HG03565 (cell line): Measurements from ENCODE around the gene OSTN.

Experiments used
- ATAC-seq: cut with Tn5 transposase; IDR thresholded peaks from one replicate; pipeline ENCODE4 v1.9.1; 2021; ENCODE audit warnings: mild to moderate bottlenecking, moderate library complexity; ENCODE audit not compliant: unreplicated experiment

OSTN gene

DNA sequence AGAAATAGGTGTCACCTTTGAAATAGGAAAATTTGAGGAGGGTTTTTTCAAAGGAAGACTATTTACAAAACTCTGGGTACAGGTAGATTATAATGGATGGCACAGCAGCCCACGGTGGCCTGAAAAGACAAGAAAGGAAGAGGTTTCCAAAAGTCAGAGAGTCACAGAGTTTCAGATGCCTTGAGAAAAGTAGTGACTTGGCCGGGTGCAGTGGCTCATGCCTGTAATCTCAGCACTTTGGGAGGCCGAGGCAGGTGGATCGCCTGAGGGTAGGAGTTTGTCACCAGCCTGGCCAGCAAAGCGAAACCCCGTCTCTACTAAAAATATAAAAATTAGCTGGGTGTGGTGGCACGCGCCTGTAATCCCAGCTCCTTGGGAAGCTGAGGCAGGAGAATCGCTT lies 35.2 kb downstream of the OSTN start:
- ATAC-seq: no peak

DNA sequence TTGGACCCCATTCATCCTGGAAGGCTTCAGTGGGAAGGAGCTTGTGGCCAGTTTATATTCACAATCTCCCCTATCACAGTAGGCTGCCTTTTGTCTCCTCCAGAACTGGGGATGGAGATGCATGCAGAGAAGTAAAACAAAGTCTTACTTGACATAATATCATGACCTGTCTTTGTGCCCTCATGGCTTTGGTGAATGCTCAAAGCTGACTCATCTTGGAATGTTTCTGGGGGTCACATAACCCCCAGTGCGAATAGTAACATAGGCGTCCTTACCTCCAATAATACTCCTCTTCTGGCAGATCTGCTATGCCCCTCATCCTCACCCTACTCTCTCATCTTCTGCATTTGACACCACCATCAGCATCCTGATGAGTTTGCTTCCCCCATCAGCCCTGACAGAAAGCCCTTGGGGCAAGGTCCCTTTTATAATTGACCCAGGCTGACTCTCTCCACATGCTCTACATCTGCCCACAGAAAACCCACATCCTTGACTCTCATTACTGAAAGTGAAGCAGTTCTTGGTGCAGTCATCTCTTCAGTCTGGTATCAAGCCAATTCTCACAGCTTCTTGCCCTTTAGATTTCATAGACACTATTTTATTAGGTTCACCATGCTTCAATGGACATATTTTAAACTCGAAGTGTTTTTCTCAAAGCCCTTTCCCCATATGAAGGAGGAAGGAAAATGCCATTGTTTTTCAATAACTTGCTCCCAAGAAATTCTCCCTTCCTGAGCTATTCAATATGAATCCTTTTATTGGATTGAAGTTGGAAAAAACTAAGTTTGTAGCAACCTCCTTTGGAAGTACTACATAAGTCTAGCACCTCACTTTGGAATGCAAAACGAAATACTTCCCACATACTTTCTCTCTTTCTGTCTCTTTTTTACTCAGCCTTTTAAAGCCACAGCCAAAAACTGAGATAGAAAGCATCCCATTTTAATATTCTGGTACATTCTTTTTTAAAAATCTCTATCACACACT lies 36.6 kb downstream of the OSTN start:
- peak; percentile 99 for ATAC-seq

GRCh38 chr3:191236646-191237045 lies 37.6 kb downstream of the OSTN start:
- ATAC-seq: no peak

DNA sequence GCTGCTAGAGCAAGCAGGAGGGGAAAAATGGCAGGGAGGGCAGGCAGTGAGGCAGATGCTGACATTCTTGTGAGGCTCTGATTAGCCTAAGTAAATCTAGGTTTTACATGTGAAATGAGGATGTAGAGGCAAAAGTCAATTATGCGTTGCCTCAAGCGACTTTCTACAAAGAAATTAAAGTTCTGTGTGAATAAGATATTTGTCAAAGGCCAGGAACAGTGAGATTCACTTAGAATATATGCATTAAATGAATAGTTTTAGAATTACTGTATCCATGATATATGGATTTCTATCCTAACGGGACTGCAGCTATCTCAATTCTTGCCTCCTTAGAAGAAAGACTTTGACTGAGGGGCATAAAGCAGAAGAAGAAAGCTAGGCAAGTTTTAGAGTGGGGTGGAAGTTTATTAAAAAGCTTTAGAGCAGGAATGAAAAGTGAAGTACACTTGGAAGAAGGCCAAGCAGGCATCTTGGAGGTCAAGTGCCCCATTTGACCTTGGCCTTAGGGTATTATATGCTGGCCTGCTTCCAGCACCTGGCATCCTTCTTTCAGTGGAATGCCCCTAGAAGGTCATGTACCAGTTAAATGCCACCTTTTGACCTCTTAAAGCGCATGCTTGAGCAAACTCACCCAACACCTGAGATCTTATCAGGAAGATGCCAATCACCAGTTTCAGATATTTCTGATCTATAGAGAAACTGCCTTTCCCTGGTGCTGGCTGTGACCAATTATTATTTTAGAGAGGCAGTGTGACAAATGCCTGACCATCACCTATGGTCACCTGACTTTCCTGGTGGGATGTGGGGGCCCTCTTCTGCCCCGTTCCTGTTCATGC lies 38.2 kb downstream of the OSTN start:
- no peak for ATAC-seq

GRCh38 chr3:191238321-191238817 lies 39.3 kb downstream of the OSTN start:
- no peak for ATAC-seq

DNA sequence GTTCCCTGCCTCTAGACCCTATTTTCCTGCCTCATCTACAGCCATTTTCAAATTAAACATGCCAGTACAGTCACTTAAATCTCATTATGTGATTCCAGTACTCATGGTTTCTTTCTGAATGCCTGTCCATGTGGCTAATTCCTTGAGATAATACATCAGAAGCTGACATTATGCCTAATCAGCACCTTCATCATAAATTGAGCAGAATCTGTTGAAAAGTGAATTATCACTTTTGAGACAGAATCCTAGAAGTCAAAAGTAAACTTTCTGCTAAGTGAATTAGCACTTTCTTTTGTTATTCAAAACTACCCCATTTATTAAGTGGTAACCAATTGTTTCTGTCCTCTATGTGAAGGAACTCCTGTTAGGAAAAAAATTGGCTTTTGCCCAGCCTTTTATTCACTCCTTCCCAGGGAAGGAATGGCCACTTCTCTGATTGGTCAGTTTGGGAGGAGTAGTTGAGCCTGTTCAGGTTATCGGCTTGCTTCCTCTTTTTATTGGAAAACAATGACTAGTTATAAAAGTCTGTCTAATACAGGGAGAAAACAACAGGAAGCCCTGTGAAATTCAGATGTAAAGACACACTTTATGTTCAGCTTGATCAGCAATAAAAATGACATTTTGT lies 40.5 kb downstream of the OSTN start:
- no peak for ATAC-seq

GRCh38 chr3:191240486-191240885 lies 41.4 kb downstream of the OSTN start:
- ATAC-seq: no peak

- ATAC-seq: peak; percentile 30
Observed at GRCh38 chr3:191244242-191244867, 45.3 kb downstream of the OSTN start.

- peak; percentile 55 for ATAC-seq
Observed at GRCh38 chr3:191246034-191246433, 47.0 kb downstream of the OSTN start.

DNA sequence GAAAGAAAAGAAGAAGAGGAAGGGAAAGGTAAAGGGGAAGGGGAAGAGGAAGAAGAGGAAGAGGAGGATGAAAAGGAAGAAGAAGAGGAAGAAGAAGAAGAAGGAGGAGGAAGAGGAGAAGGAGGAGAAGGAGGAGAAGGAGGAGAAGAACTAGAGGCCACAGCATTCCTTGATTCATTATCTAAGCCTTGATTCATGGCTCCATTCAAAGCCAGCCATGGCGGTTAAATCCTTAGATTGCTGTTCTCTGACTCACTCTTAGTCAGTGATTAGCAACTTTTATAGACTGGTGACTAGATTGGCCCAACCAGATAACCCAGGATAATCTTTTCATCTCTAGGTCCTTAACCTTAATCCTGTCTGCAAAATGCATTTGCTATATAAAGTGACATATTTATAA lies 47.6 kb downstream of the OSTN start:
- ATAC-seq: no peak

DNA sequence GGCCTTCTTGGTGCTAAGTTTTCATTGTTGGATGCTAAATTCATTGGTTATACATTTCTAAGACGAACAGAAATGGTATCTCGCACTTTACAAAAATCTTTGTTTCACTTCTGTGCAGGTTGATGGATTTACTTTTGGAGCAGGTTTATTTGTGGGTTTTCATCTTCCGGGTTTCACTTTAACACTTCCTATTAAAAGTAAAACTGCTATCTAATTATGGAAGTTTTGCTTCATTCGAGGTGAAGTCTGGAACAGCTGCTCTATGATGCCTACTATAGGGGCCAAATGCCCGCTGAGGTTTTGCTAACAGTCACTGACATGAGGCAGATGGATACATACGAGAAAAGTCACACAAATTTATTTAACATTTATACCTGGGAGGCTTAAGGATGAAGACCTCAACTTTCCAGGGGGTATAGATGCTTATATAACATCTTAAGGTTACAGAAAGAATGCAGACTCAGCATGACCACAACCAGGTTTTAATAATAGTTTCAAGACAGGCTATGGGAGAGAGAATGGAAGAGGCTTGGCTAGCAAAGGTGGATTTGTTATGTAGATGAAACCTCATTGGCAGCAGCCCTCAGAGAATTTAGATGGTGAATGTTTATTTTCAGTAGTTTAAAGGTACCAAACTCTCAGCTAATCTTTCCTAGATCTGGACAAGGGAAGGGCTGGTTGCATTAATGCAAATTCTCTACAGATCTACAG lies 54.2 kb downstream of the OSTN start:
- no peak for ATAC-seq

DNA sequence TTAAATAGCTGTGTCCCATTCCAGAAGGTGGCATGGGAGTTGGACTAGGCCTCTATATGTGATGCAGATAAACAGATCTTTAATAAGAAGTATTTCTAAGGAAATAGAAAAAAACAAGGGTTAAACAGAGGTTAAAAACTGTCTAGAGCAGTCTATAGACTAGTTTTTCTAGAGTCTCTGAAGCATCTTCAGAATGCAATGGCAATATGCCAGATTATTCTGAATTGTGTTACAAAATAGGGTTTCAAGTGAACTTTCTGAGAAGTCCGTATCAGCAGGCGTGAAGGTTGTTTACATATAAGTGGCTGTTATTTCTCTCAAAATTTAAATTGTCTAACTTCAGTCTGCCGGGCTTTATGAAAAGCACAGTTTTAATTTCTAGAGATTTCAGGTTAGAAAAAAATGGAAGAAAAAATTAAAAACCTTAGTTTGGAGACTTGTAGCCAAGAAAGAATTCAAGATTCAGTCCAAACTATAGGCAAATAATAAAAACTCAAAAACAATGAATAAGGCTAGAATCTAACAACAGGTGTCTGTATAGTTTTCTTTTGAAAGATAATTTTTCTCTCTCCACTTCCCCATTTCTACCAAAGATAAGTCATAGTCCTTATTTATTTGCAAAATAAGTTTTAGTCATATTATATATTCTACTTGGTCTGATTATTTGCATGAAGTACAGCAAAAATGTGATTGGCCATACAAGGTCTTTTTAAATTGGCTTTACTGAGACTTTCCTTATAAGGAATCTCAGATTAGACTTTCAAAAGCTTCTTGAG lies 55.2 kb downstream of the OSTN start:
- no peak for ATAC-seq

DNA sequence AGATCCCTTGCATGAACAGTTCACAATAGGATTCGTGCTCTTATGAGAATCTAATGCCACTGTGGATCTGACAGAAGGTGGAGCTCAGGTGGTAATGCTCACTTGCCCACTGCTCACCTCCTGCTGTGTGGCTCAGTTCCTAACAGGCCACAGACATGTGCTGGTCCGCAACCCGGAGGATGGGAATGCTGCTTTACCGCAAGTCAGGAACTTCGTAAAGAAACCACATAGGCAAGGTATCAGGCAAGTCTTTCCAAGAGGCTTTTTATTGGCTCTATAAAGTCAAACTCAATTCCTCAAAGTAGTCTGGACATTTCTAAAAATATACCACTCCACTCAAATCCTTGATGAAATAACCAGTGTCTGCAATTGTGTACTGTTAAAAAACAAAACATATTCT lies 56.1 kb downstream of the OSTN start:
- ATAC-seq: no peak

- no peak for ATAC-seq
Observed at GRCh38 chr3:191256405-191256804, 57.4 kb downstream of the OSTN start.

GRCh38 chr3:191257286-191257685 lies 58.2 kb downstream of the OSTN start:
- ATAC-seq: no peak

GRCh38 chr3:191259486-191259885 lies 60.4 kb downstream of the OSTN start:
- no peak for ATAC-seq

DNA sequence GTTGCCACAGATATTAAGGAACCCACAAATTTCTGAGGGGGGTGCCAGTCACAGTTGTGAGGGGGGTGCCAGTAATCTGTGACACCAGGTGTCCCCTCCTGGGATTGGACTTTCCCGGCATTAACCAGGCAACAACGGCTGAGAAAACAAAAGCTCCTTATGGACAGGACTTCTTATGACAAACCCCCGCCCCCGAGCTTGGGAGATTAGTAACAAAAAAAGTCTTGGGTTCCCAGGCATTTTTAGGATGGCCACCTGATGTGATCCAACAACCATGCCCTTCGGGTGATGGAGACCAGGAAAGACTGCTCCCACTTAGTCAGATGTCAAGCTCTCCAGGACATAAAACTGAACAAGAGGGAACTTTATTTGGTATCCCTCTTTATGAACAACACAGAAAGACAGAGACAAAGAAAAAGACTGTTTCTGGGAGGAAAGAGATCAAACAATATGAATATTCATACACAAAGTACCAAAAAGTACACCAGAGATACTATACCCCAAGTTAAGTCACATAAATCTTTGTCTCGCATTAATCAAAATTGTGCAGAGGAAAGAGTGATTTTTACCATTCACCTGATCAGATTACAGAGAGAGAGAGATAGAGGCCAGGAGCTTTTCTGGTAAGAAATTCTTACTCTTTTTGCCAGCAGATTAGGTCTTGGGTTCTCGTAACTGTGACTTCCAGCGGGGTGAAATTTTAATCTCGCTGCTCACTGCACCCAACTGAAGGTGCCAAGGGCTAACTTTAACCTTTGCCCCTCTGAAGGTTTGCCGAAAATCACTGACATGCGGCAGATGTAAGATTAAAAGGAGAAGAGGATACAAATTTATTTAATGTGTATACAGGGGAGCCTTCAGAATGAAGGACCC lies 61.6 kb downstream of the OSTN start:
- ATAC-seq: no peak

GRCh38 chr3:191261304-191261638 lies 62.2 kb downstream of the OSTN start:
- no peak for ATAC-seq
